ENCODE measurements around the gene PDLIM3.

DNA sequence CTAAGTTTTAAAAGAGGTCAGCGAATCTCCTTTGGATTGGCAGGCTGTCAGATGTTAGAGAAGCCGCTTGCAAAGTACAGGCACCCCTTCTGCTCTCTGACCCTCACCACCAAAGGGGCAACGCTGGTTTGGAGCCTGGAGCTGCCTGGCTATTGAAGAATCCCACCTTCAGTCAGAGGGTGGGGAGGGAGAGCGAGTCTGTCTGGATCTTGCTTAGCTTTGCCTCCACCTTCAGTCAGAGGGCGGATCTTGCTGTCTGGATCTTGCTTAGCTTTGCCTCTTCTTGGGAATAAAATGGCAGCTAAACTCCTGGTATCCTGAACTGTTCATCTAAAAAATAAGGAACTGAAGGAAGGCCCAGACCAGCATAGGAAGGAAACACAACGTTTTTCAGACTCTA lies 71.1 kb downstream of the PDLIM3 start:
- TF ChIP-seq, protein P1, sequence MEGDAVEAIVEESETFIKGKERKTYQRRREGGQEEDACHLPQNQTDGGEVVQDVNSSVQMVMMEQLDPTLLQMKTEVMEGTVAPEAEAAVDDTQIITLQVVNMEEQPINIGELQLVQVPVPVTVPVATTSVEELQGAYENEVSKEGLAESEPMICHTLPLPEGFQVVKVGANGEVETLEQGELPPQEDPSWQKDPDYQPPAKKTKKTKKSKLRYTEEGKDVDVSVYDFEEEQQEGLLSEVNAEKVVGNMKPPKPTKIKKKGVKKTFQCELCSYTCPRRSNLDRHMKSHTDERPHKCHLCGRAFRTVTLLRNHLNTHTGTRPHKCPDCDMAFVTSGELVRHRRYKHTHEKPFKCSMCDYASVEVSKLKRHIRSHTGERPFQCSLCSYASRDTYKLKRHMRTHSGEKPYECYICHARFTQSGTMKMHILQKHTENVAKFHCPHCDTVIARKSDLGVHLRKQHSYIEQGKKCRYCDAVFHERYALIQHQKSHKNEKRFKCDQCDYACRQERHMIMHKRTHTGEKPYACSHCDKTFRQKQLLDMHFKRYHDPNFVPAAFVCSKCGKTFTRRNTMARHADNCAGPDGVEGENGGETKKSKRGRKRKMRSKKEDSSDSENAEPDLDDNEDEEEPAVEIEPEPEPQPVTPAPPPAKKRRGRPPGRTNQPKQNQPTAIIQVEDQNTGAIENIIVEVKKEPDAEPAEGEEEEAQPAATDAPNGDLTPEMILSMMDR (IDR thresholded peaks at IDR 0.05): no peak
- no peak for TF ChIP-seq POLR2A (IDR thresholded peaks at IDR 0.05)
